Hepatocyte (in vitro differentiated cells): ENCODE data around the gene LYPD6. TPM values are rescaled to one million over a fixed set of nuclear protein-coding genes. Genes with fewer than 3 reads are reported as not detected.

Experiments
- DNase-seq: peaks from one replicate; pipeline ENCODE4 v3.0.0-alpha.2; 2016; ENCODE audit warnings: low spot score
- H2AFZ ChIP-seq: fragments of 200-600 bp; sonication (generic); 2 replicates; pipeline ENCODE4 v1.6.0; 2016; ENCODE audit warnings: antibody characterized with exemption, mild to moderate bottlenecking
- H3K27ac ChIP-seq: fragments of 200-600 bp; sonication (generic); 2 replicates; pipeline ENCODE4 v1.5.1; 2016; ENCODE audit warnings: mild to moderate bottlenecking
- H3K27me3 ChIP-seq: fragments of 200-600 bp; sonication (generic); 2 replicates; pipeline ENCODE4 v1.6.1; 2016
- H3K36me3 ChIP-seq: fragments of 200-600 bp; sonication (generic); replicated peaks from 2 replicates; pipeline ENCODE4 v1.5.1; 2016; ENCODE audit warnings: low read depth; ENCODE audit not compliant: insufficient read depth
- H3K4me1 ChIP-seq: fragments of 200-600 bp; sonication (generic); 2 replicates; pipeline ENCODE4 v1.5.1; 2016; ENCODE audit warnings: mild to moderate bottlenecking, moderate library complexity; ENCODE audit not compliant: insufficient read depth
- H3K4me2 ChIP-seq: fragments of 200-600 bp; sonication (generic); 2 replicates; pipeline ENCODE4 v1.6.0; 2016
- H3K4me3 ChIP-seq: fragments of 200-600 bp; sonication (generic); 2 replicates; pipeline ENCODE4 v1.5.1; 2016; ENCODE audit warnings: mild to moderate bottlenecking
- H3K79me2 ChIP-seq: fragments of 200-600 bp; sonication (generic); 2 replicates; pipeline ENCODE4 v1.6.0; 2017; ENCODE audit warnings: mild to moderate bottlenecking
- H3K9me2 ChIP-seq: fragments of 200-600 bp; sonication (generic); replicated peaks from 2 replicates; pipeline ENCODE4 v1.6.0; 2017; ENCODE audit warnings: mild to moderate bottlenecking; ENCODE audit not compliant: insufficient read depth
- H3K9me3 ChIP-seq: fragments of 200-600 bp; sonication (generic); 2 replicates; pipeline ENCODE4 v1.5.1; 2016; ENCODE audit warnings: low read depth, mild to moderate bottlenecking
- H4K20me1 ChIP-seq: fragments of 200-600 bp; sonication (generic); 2 replicates; pipeline ENCODE4 v1.6.0; 2016; ENCODE audit warnings: mild to moderate bottlenecking; ENCODE audit not compliant: insufficient read depth, poor library complexity, severe bottlenecking
- CTCF ChIP-seq: fragments of 200-600 bp; sonication (generic); IDR thresholded peaks from 2 replicates; pipeline ENCODE4 v1.5.1; 2016; ENCODE audit warnings: antibody characterized with exemption, mild to moderate bottlenecking; ENCODE audit not compliant: poor library complexity
- EZH2 ChIP-seq: fragments of 200-600 bp; sonication (generic); IDR thresholded peaks from 2 replicates; pipeline ENCODE4 v1.6.1; 2016; ENCODE audit warnings: antibody characterized with exemption, mild to moderate bottlenecking, borderline replicate concordance
- EZH2phosphoT487 ChIP-seq: fragments of 200-600 bp; sonication (generic); IDR thresholded peaks from one replicate; pipeline ENCODE4 v1.6.1; 2018; ENCODE audit warnings: antibody characterized with exemption, mild to moderate bottlenecking, low read depth, moderate library complexity; ENCODE audit not compliant: unreplicated experiment, severe bottlenecking
- WGBS: methylation state at CpG from one replicate; pipeline ENCODE4 v1.1.6; 2016; ENCODE audit warnings: low lambda C conversion rate; ENCODE audit errors: missing lambda C conversion rate; 5-methylcytosine and 5-hydroxymethylcytosine counted together
- polyA plus RNA-seq: library from polyadenylated mRNA; unstranded; fragments of >200 nt; fragmentation: Nextera tagmentation; extraction: Ambion mirVana; gene quantifications from 2 replicates; pipeline ENCODE4 v1.2.1, GENCODE V29; 2016
- total RNA-seq: library from RNA; depleted of rRNA; stranded (reverse); fragments of >200 nt; gene quantifications from 2 replicates; pipeline ENCODE4 v1.2.3, GENCODE V29; 2014

Gene LYPD6
- total and polyA plus RNA-seq, 2 experiments from 2014 or later, result 5.3 to 11.2 TPM

- Histone ChIP-seq H3K27ac (no peak overlapping the region), H3K27me3 (no peaks in the 10 kb centered on the region), H3K9me3 (peaks cover 4% of the 10 kb centered on the region), H4K20me1 (no peaks in the 10 kb centered on the region), H3K36me3 (no peaks in the 10 kb centered on the region), H3K9me2 (no peaks in the 10 kb centered on the region), H3K4me3 (no peak overlapping the region), H3K4me1 (peaks cover 20% of the 10 kb centered on the region), H3K4me2 (no peak overlapping the region), H2AFZ (no peak overlapping the region), H3K79me2 (peaks cover 6% of the 10 kb centered on the region)
- 83% methylated on average over 1 of the region's 1 CpG for WGBS
- no peak for TF ChIP-seq EZH2phosphoT487
- no peak for TF ChIP-seq EZH2
- TF ChIP-seq CTCF, result no peak
- no peak for DNase-seq
Observed at GRCh38 chr2:149415086-149415485, 84.7 kb downstream of the LYPD6 start.

GRCh38 chr2:149418065-149418464 lies 87.7 kb downstream of the LYPD6 start:
- 89% methylated on average over 5 of the region's 5 CpGs for WGBS
- Histone ChIP-seq H3K4me1 (peaks cover 38% of the 10 kb centered on the region), H2AFZ (no peak overlapping the region), H3K79me2 (peaks cover 8% of the 10 kb centered on the region), H3K27me3 (no peaks in the 10 kb centered on the region), H3K9me3 (peaks cover 4% of the 10 kb centered on the region), H4K20me1 (no peaks in the 10 kb centered on the region), H3K27ac (peak overlapping the region; percentile 95), H3K4me2 (no peak overlapping the region), H3K9me2 (no peaks in the 10 kb centered on the region), H3K36me3 (no peaks in the 10 kb centered on the region), H3K4me3 (no peak overlapping the region)
- DNase-seq, result no peak
- TF ChIP-seq EZH2phosphoT487 (no peak), EZH2 (no peak)

- Histone ChIP-seq H3K4me1 (peaks cover 45% of the 10 kb centered on the region), H3K36me3 (no peaks in the 10 kb centered on the region), H3K79me2 (peaks cover 11% of the 10 kb centered on the region), H3K9me2 (no peaks in the 10 kb centered on the region), H4K20me1 (no peaks in the 10 kb centered on the region), H2AFZ (no peak overlapping the region), H3K9me3 (peaks cover 4% of the 10 kb centered on the region), H3K4me2 (peak overlapping the region; percentile 39), H3K27me3 (no peaks in the 10 kb centered on the region), H3K27ac (peak overlapping the region; percentile 95), H3K4me3 (no peak overlapping the region)
- no peak for TF ChIP-seq EZH2
- DNase-seq, result peak; percentile 49
- 70% methylated on average over 13 of the region's 13 CpGs for WGBS
Observed at GRCh38 chr2:149420053-149420963, 89.9 kb downstream of the LYPD6 start.

- H3K4me3 ChIP-seq, result no peak overlapping the region
- peaks cover 4% of the 10 kb centered on the region for H3K9me3 ChIP-seq
- H3K27ac ChIP-seq, result peak overlapping the region; percentile 95
- no peak for DNase-seq
- no peaks in the 10 kb centered on the region for H3K36me3 ChIP-seq
- H2AFZ ChIP-seq, result no peak overlapping the region
- no peaks in the 10 kb centered on the region for H3K9me2 ChIP-seq
- WGBS, result 85% methylated on average over 4 of the region's 4 CpGs
- no peaks in the 10 kb centered on the region for H3K27me3 ChIP-seq
- H4K20me1 ChIP-seq, result no peaks in the 10 kb centered on the region
- TF ChIP-seq EZH2phosphoT487 (no peak), CTCF (no peak), EZH2 (no peak)
- H3K79me2 ChIP-seq, result peaks cover 11% of the 10 kb centered on the region
- peak overlapping the region; percentile 25 for H3K4me2 ChIP-seq
- H3K4me1 ChIP-seq, result peaks cover 52% of the 10 kb centered on the region
Observed at GRCh38 chr2:149421791-149422190, 91.4 kb downstream of the LYPD6 start.
